H1 (cell line): ENCODE measurements around the gene UBB. TPM values are rescaled to one million over a fixed set of nuclear protein-coding genes. Genes with fewer than 3 reads are reported as not detected.

Source experiments
- CTCF ChIA-PET: fragments of 300-600 bp; sonication (Branson Sonifier 250); formaldehyde crosslinking; loops from one replicate; lab custom pipeline; 2021; ENCODE audit not compliant: partially characterized antibody; lab: Charles Lee
- POLR2A ChIA-PET: fragments of 300-600 bp; sonication (Branson Sonifier 250); formaldehyde crosslinking; loops from one replicate; lab custom pipeline; 2021; ENCODE audit warnings: inconsistent platforms; ENCODE audit not compliant: partially characterized antibody; lab: Charles Lee
- DNase-seq, 2 experiments: peaks; one replicate each; pipeline versions ENCODE4 v3.0.0 to v3.0.0-alpha.2; 2010 to 2022; ENCODE audit warnings: low spot score in 2 of 2, low read depth in 1 of 2, mixed read lengths in 1 of 2
- FAIRE-seq: peaks from 2 replicates; lab custom pipeline; 2011; peaks lifted over from hg19 to GRCh38; lab: Jason Lieb, UNC
- H2AFZ ChIP-seq: 2 replicates; pipeline ENCODE4 v1.8.1; 2012; ENCODE audit warnings: low read length, inconsistent platforms
- H2AK5ac ChIP-seq: 2 replicates; pipeline ENCODE4 v1.6.1; 2013; ENCODE audit warnings: low read depth, low read length
- H2BK120ac ChIP-seq: replicated peaks from 2 replicates; pipeline ENCODE3; 2013; ENCODE audit warnings: low read depth, low read length, inconsistent platforms
- H2BK12ac ChIP-seq: 2 replicates; pipeline ENCODE4 v1.6.1; 2013; ENCODE audit warnings: low read depth, low read length
- H2BK15ac ChIP-seq: 2 replicates; pipeline ENCODE4 v1.6.1; 2013; ENCODE audit warnings: low read length
- H2BK20ac ChIP-seq: 2 replicates; pipeline ENCODE4 v1.6.1; 2013; ENCODE audit warnings: low read length
- H2BK5ac ChIP-seq: 2 replicates; pipeline ENCODE4 v1.6.1; 2013; ENCODE audit warnings: low read depth, low read length
- H3K14ac ChIP-seq: 2 replicates; pipeline ENCODE4 v1.6.1; 2013; ENCODE audit warnings: inconsistent platforms; ENCODE audit not compliant: insufficient read length
- H3K18ac ChIP-seq: 2 replicates; pipeline ENCODE4 v1.6.1; 2013; ENCODE audit warnings: low read length; ENCODE audit errors: extremely low read depth
- H3K23ac ChIP-seq: 2 replicates; pipeline ENCODE4 v1.6.1; 2013; ENCODE audit warnings: inconsistent platforms; ENCODE audit not compliant: insufficient read length
- H3K23me2 ChIP-seq: 2 replicates; pipeline ENCODE4 v1.6.1; 2013; ENCODE audit warnings: low read depth, low read length
- H3K27ac ChIP-seq: 2 replicates; pipeline ENCODE4 v1.6.1; 2011; ENCODE audit warnings: low read depth, low read length, inconsistent platforms
- H3K27me3 ChIP-seq, 4 experiments: replicated peaks in 1 of 4; 1 replicate in 1 of 4; 2 replicates in 3 of 4; pipeline versions ENCODE4 v1.6.1 to v1.8.1; 2011 to 2013; ENCODE audit warnings: low read length in 3 of 4, mild to moderate bottlenecking in 3 of 4, inconsistent platforms in 2 of 4, mixed read lengths in 2 of 4, moderate library complexity in 1 of 4; ENCODE audit not compliant: control insufficient read depth in 3 of 4, insufficient read depth in 3 of 4; ENCODE audit errors: extremely low read depth in 1 of 4
- H3K36me3 ChIP-seq, 4 experiments: 2 replicates each; pipeline versions ENCODE4 v1.6.1 to v1.8.1; 2011 to 2013; ENCODE audit warnings: mild to moderate bottlenecking in 4 of 4, low read length in 3 of 4, moderate library complexity in 2 of 4, control low read depth in 1 of 4, inconsistent platforms in 1 of 4; ENCODE audit not compliant: insufficient read depth in 4 of 4, control insufficient read depth in 2 of 4
- H3K4ac ChIP-seq: replicated peaks from 2 replicates; pipeline ENCODE3; 2013; ENCODE audit warnings: low read length, low read depth, mixed read lengths, inconsistent platforms; ENCODE audit not compliant: insufficient read length
- H3K4me1 ChIP-seq, 4 experiments: replicated peaks in 1 of 4; 1 replicate in 1 of 4; 2 replicates in 3 of 4; pipeline versions ENCODE4 v1.6.1 to v1.8.1; 2011 to 2013; ENCODE audit warnings: low read length in 3 of 4, inconsistent platforms in 2 of 4, mixed read lengths in 1 of 4; ENCODE audit not compliant: insufficient read depth in 4 of 4, control insufficient read depth in 3 of 4
- H3K4me2 ChIP-seq, 2 experiments: 2 replicates each; pipeline versions ENCODE4 v1.6.1 to v1.8.1; 2011 to 2013; ENCODE audit warnings: low read depth in 2 of 2, low read length in 2 of 2, control low read depth in 1 of 2, inconsistent platforms in 1 of 2, mild to moderate bottlenecking in 1 of 2; ENCODE audit not compliant: insufficient read depth in 1 of 2
- H3K4me3 ChIP-seq, 4 experiments: fragments of 200-600, 300-600 bp in 1 of 4; sonication (generic), shearing (Covaris generic), sonication (Bioruptor Twin) in 1 of 4; 2 replicates each; pipeline versions ENCODE4 v1.5.1 to v1.8.1; 2011 to 2016; ENCODE audit warnings: low read length in 4 of 4, low read depth in 3 of 4, control low read depth in 2 of 4, inconsistent platforms in 2 of 4, mild to moderate bottlenecking in 2 of 4, mixed read lengths in 1 of 4, moderate library complexity in 1 of 4; ENCODE audit not compliant: insufficient read depth in 2 of 4; ENCODE audit errors: extremely low read depth in 1 of 4
- H3K56ac ChIP-seq: replicated peaks from 2 replicates; pipeline ENCODE3; 2013; ENCODE audit warnings: low read depth, mild to moderate bottlenecking, mixed read lengths, low read length, inconsistent platforms; ENCODE audit not compliant: insufficient read length
- H3K79me1 ChIP-seq: 2 replicates; pipeline ENCODE4 v1.6.1; 2013; ENCODE audit warnings: low read depth, low read length, control low read depth
- H3K79me2 ChIP-seq, 2 experiments: 2 replicates each; pipeline versions ENCODE4 v1.6.1 to v1.8.1; 2012 to 2013; ENCODE audit warnings: low read length in 2 of 2, mild to moderate bottlenecking in 2 of 2, inconsistent platforms in 1 of 2; ENCODE audit not compliant: insufficient read depth in 2 of 2, control insufficient read depth in 1 of 2
- H3K9ac ChIP-seq, 4 experiments: replicated peaks in 1 of 4; 1 replicate in 1 of 4; 2 replicates in 3 of 4; pipeline versions ENCODE4 v1.6.1 to v1.8.1; 2011 to 2013; ENCODE audit warnings: low read depth in 3 of 4, low read length in 3 of 4, control low read depth in 2 of 4, mild to moderate bottlenecking in 2 of 4, moderate library complexity in 2 of 4, inconsistent platforms in 1 of 4; ENCODE audit errors: extremely low read depth in 1 of 4
- H3K9me3 ChIP-seq, 2 experiments: 2 replicates each; pipeline versions ENCODE4 v1.6.1 to v1.8.1; 2012 to 2013; ENCODE audit warnings: mild to moderate bottlenecking in 2 of 2, moderate library complexity in 2 of 2, control low read depth in 1 of 2, inconsistent platforms in 1 of 2, low read depth in 1 of 2, low read length in 1 of 2, mixed read lengths in 1 of 2; ENCODE audit not compliant: insufficient read depth in 2 of 2
- H4K20me1 ChIP-seq, 2 experiments: replicated peaks in 1 of 2; 2 replicates each; pipeline versions ENCODE3 to v1.8.1; 2011 to 2013; ENCODE audit warnings: inconsistent platforms in 2 of 2, low read length in 2 of 2, mild to moderate bottlenecking in 1 of 2; ENCODE audit not compliant: insufficient read depth in 2 of 2, control insufficient read depth in 1 of 2
- H4K5ac ChIP-seq: 2 replicates; pipeline ENCODE4 v1.6.1; 2013; ENCODE audit warnings: low read length, low read depth, mixed read lengths, inconsistent platforms; ENCODE audit not compliant: insufficient read length
- H4K8ac ChIP-seq: 2 replicates; pipeline ENCODE4 v1.8.0; 2013; ENCODE audit warnings: mild to moderate bottlenecking, moderate library complexity, low read length, inconsistent platforms; ENCODE audit not compliant: insufficient read depth; ENCODE audit errors: extremely low read depth
- H4K91ac ChIP-seq: replicated peaks from 2 replicates; pipeline ENCODE3; 2013; ENCODE audit warnings: low read length, mixed read lengths, inconsistent platforms; ENCODE audit not compliant: insufficient read length
- BACH1 ChIP-seq: IDR thresholded peaks from 2 replicates; pipeline ENCODE4 v1.6.1; 2012; ENCODE audit warnings: low read length, improper control_type of control experiment
- CEBPB ChIP-seq: IDR thresholded peaks from 2 replicates; pipeline ENCODE4 v1.6.1; 2012; ENCODE audit warnings: low read depth, low read length
- CHD1 ChIP-seq: IDR thresholded peaks from 2 replicates; pipeline ENCODE4 v1.6.1; 2012; ENCODE audit warnings: low read depth, low read length, improper control_type of control experiment
- CREB1 ChIP-seq: IDR thresholded peaks from 2 replicates; pipeline ENCODE4 v1.6.1; 2012; ENCODE audit warnings: inconsistent platforms
- EGR1 ChIP-seq: IDR thresholded peaks from 2 replicates; pipeline ENCODE4 v1.6.1; 2011; ENCODE audit warnings: low read depth, low read length, borderline replicate concordance
- FOSL1 ChIP-seq: IDR thresholded peaks from 2 replicates; pipeline ENCODE4 v1.6.1; 2011; ENCODE audit warnings: mild to moderate bottlenecking, low read depth, low read length, moderate library complexity; ENCODE audit not compliant: insufficient read depth
- HDAC6 ChIP-seq: IDR thresholded peaks from one replicate; pipeline ENCODE4 v1.7.1; 2012; ENCODE audit warnings: low read depth, mild to moderate bottlenecking, inconsistent platforms, low read length, moderate library complexity
- POLR2AphosphoS5 ChIP-seq: IDR thresholded peaks from 2 replicates; pipeline ENCODE4 v1.6.1; 2011; ENCODE audit warnings: low read depth, low read length
- RNF2 ChIP-seq: fragments of 200-900, 300-1000 bp; sonication (generic); IDR thresholded peaks from 2 replicates; pipeline ENCODE4 v1.7.1; 2016; ENCODE audit warnings: borderline replicate concordance, low read depth, mild to moderate bottlenecking, antibody characterized with exemption, low read length; ENCODE audit not compliant: poor library complexity, severe bottlenecking; ENCODE audit errors: missing control alignments
- SAP30 ChIP-seq: fragments of 300-600 bp; sonication (generic); IDR thresholded peaks from 2 replicates; pipeline ENCODE4 v1.7.1; 2012; ENCODE audit warnings: low read length, moderate library complexity, mild to moderate bottlenecking, inconsistent platforms; ENCODE audit not compliant: insufficient read depth, insufficient replicate concordance
- SIRT6 ChIP-seq: IDR thresholded peaks from one replicate; pipeline ENCODE4 v1.7.1; 2012; ENCODE audit warnings: low read length, inconsistent platforms
- SIX5 ChIP-seq: IDR thresholded peaks from 2 replicates; pipeline ENCODE4 v1.6.1; 2011; ENCODE audit warnings: mild to moderate bottlenecking, low read depth, low read length
- TAF7 ChIP-seq: optimal IDR thresholded peaks from 2 replicates; pipeline ENCODE3; 2011; ENCODE audit warnings: low read depth, mild to moderate bottlenecking, inconsistent platforms, low read length, moderate library complexity, borderline replicate concordance
- WGBS, 2 experiments: shearing (Covaris generic) in 1 of 2; methylation state at CpG; one replicate each; pipeline versions ENCODE4 v1.1.6 to v1.1.7; 2013 to 2015; ENCODE audit warnings: low lambda C conversion rate in 2 of 2, mixed read lengths in 2 of 2, inconsistent platforms in 1 of 2, low coverage in 1 of 2, missing lambda C conversion rate in 1 of 2; ENCODE audit not compliant: insufficient replicate concordance in 2 of 2, insufficient coverage in 1 of 2, insufficient read length in 1 of 2; ENCODE audit errors: extremely low coverage in 1 of 2, missing lambda C conversion rate in 1 of 2; 5-methylcytosine and 5-hydroxymethylcytosine counted together
- polyA plus RNA-seq, 7 experiments: library from polyadenylated mRNA; depleted of rRNA in 3 of 7; stranded (reverse) in 5 of 7; unstranded in 2 of 7; fragments of >200 nt in 5 of 7; fragments of 200-250 nt in 2 of 7; gene quantifications; 1 replicate in 5 of 7; 2 replicates in 1 of 7; 4 replicates in 1 of 7; pipeline versions ENCODE4 v1.2.1 to v1.2.3, GENCODE V29; 2011 to 2013; ENCODE audit warnings: missing spikeins in 2 of 7, mixed read lengths in 2 of 7
- total RNA-seq: library from RNA; stranded (reverse); fragmentation: NEBNext Ultra II Directional; extraction: Animal tissue kit (Norgen Biotek cat#: 25700); gene quantifications from 2 replicates; pipeline ENCODE4 v1.2.1, GENCODE V29; 2021
- TF ChIP-seq, protein P1 (sequence below): IDR thresholded peaks from 2 replicates; pipeline ENCODE4 v1.6.1; 2012; ENCODE audit warnings: inconsistent platforms

Gene UBB
- total and polyA plus RNA-seq, 2 of the 8 experiments (the other 6 are each of a cell fraction or from before 2014, with no cell fraction given), result 1,597 to 1,605 TPM

GRCh38 chr17:16383772-16384287 is 2.9 kb downstream of the UBB start:
- 93% methylated on average over 5 of the region's 5 CpGs; no CpG with 5 or more reads in 1 of the 2 experiments for WGBS, 2 experiments
- Histone ChIP-seq H3K9me3 (no peaks in the 10 kb centered on the region), H3K27ac (no peak overlapping the region), H3K4me2 (no peak overlapping the region), H3K18ac (no peak overlapping the region), H3K79me1 (0 out of 2 replicates have a peak, but pooled peaks cover 6% of the 10 kb centered on the region), H3K9ac (no peak overlapping the region), H2BK20ac (no peak overlapping the region), H3K56ac (no peak overlapping the region), H2BK15ac (no peak overlapping the region), H2BK5ac (no peak overlapping the region), H2AFZ (no peak overlapping the region), H3K14ac (no peak overlapping the region), H3K27me3 (no peaks in the 10 kb centered on the region), H2BK12ac (no peak overlapping the region), H4K8ac (no peak overlapping the region), H2BK120ac (no peak overlapping the region), H4K5ac (no peak overlapping the region), H4K91ac (no peak overlapping the region), H2AK5ac (no peak overlapping the region), H3K23me2 (peaks cover 2% of the 10 kb centered on the region), H4K20me1 (peaks cover 3 to 9% of the 10 kb centered on the region in 2 experiments), H3K4me3 (no peak overlapping the region), H3K4ac (no peak overlapping the region), H3K4me1 (peaks cover 0 to 5% (median 3%) of the 10 kb centered on the region in 4 experiments; a peak in 3 of 7 replicates), H3K23ac (no peak overlapping the region), H3K79me2 (peaks cover 0 to 30% of the 10 kb centered on the region in 2 experiments; a peak in 2 of 4 replicates), H3K36me3 (peaks cover 4 to 24% (median 15%) of the 10 kb centered on the region in 4 experiments)
- DNase-seq (no peak), FAIRE-seq (no peak)
- ChIA-PET POLR2A (interaction anchor here (1.0 to 8.8 kb wide), 9 partner anchors 9 to 62 kb away, joined by 3 to 120 read pairs (median 5); partner anchors contain the start of genes CENPV and TRPV2), CTCF (interaction anchor here (0.7 to 2.1 kb wide), 5 partner anchors 19 to 33 kb away, joined by 3 to 6 read pairs (median 3); partner anchors contain the start of gene TRPV2)
- TF ChIP-seq CEBPB, result no peak
- TF ChIP-seq SIX5, result no peak
- TF ChIP-seq CREB1, result no peak
- TF ChIP-seq, protein P1, sequence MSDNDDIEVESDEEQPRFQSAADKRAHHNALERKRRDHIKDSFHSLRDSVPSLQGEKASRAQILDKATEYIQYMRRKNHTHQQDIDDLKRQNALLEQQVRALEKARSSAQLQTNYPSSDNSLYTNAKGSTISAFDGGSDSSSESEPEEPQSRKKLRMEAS, result no peak
- no peak for TF ChIP-seq CHD1
- TF ChIP-seq EGR1, result no peak
- no peak for TF ChIP-seq SAP30
- TF ChIP-seq RNF2, result no peak
- no peak for TF ChIP-seq SIRT6
- TF ChIP-seq TAF7, result no peak
- TF ChIP-seq FOSL1, result no peak
- no peak for TF ChIP-seq POLR2AphosphoS5
- TF ChIP-seq BACH1, result no peak
- no peak for TF ChIP-seq HDAC6
